ENCODE measurements around the gene OCIAD1.

DNA sequence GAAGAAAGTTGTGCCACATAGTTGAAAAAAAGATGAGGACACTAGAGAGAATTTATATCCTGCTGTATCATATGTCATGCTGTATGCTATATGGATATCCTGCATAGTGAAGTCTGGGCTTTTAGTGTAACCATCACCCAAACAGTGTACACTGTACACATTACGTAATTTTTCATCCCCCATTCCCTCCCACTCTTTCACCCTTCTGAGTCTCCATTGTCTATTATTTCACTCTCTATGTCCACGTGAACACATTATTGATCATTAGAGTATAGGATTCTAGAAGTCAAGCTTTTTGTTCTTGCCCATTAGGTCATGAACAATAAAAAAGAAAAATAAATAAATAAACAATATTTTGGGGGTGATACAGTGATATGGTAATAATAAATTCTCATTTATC, 32.8 kb upstream of the OCIAD1 start:
- TF ChIP-seq CTCF (IDR thresholded peaks at IDR 0.05; ENCODE audit: low read depth, low read length, poor library complexity, severe bottlenecking) (no peak), EZH2phosphoT487 (IDR thresholded peaks at IDR 0.05; ENCODE audit: borderline replicate concordance, low read length) (no peak)

Data from DOHH2 (cell line).